Activated T-helper 2 cell treated with anti-CD3 and anti-CD28 coated beads, Interferon-gamma antibody, Interleukin-2, Interleukin-4, amounts not matched to agents 10 μg/mL and 5 μg/mL and 100 μg/mL, durations not matched to agents 14 hours and 24 hours and 36 hours (primary cell): ENCODE data around the gene ZFP62. TPM values are rescaled to one million over a fixed set of nuclear protein-coding genes. Genes with fewer than 3 reads are reported as not detected.

Experiments used
- DNase-seq: peaks from one replicate; pipeline ENCODE4 v3.0.0; 2021; ENCODE audit warnings: low spot score
- H3K27ac Mint-ChIP-seq: one replicate; pipeline ENCODE4 v1.8.0; 2021; ENCODE audit warnings: mixed read lengths
- H3K27me3 Mint-ChIP-seq: one replicate; pipeline ENCODE4 v1.8.0; 2021; ENCODE audit warnings: low read depth, mixed read lengths
- H3K36me3 Mint-ChIP-seq: one replicate; pipeline ENCODE4 v1.8.0; 2021; ENCODE audit warnings: low read depth, mixed read lengths
- H3K4me1 Mint-ChIP-seq: one replicate; pipeline ENCODE4 v1.8.0; 2021; ENCODE audit warnings: low read depth, mixed read lengths
- H3K4me3 Mint-ChIP-seq: one replicate; pipeline ENCODE4 v1.8.0; 2021; ENCODE audit warnings: low read depth, mild to moderate bottlenecking, moderate library complexity, mixed read lengths
- H3K9me3 Mint-ChIP-seq: one replicate; pipeline ENCODE4 v1.8.0; 2021; ENCODE audit warnings: mixed read lengths
- intact Hi-C: fragments of 100-400 bp; cut with micrococcal nuclease; formaldehyde crosslinking; loops from one replicate; pipeline ENCODE4 v1.15.1; 2023
- total RNA-seq: library from RNA; stranded (reverse); gene quantifications from 2 replicates; pipeline ENCODE4 v1.2.3, GENCODE V29; 2022

Gene ZFP62
- total RNA-seq, 1 donor from 2014 or later, result 28.8 TPM

GRCh38 chr5:180799902-180800801 lies 60.9 kb downstream of the ZFP62 start:
- H3K4me3 Mint-ChIP-seq, result peak overlapping the region; percentile 69
- no peaks in the 10 kb centered on the region for H3K9me3 Mint-ChIP-seq
- peaks cover 66% of the 10 kb centered on the region for H3K36me3 Mint-ChIP-seq
- H3K4me1 Mint-ChIP-seq, result peaks cover 63% of the 10 kb centered on the region
- intact Hi-C loops, result loop anchor here (5.0 kb wide), 2 partner anchors 372 to 442 kb away; partner anchors contain the start of gene RACK1
- peak overlapping the region; percentile 58 for H3K27ac Mint-ChIP-seq
- H3K27me3 Mint-ChIP-seq, result no peaks in the 10 kb centered on the region
- DNase-seq, result no peak

- H3K4me3 Mint-ChIP-seq, result peak overlapping the region; percentile 5
- no peak for DNase-seq
Observed at GRCh38 chr5:180799194-180799593, 61.9 kb downstream of the ZFP62 start.

GRCh38 chr5:180798193-180798592 lies 62.9 kb downstream of the ZFP62 start:
- Mint-ChIP-seq H3K4me3 (no peak overlapping the region), H3K36me3 (peaks cover 73% of the 10 kb centered on the region), H3K27me3 (no peaks in the 10 kb centered on the region), H3K27ac (no peak overlapping the region), H3K9me3 (no peaks in the 10 kb centered on the region), H3K4me1 (peaks cover 59% of the 10 kb centered on the region)
- no peak for DNase-seq
- intact Hi-C loops, result no loop called here

More at GRCh38 chr5:180799194-180799593, 61.9 kb downstream of the ZFP62 start:
- no peaks in the 10 kb centered on the region for H3K9me3 Mint-ChIP-seq
- intact Hi-C loops, result no loop called here
- peaks cover 58% of the 10 kb centered on the region for H3K4me1 Mint-ChIP-seq
- no peaks in the 10 kb centered on the region for H3K27me3 Mint-ChIP-seq
- H3K27ac Mint-ChIP-seq, result no peak overlapping the region
- H3K36me3 Mint-ChIP-seq, result peaks cover 66% of the 10 kb centered on the region

Other genes starting within 250 kb of the ZFP62 start
- gene FLT4, start 211.7 kb downstream of the ZFP62 start, total RNA-seq, result 1.1 and 1.7 TPM in 2 replicates
- not detected in 2 replicates for gene OR2Y1, start 121.2 kb downstream of the ZFP62 start, total RNA-seq
- 122 TPM in 2 replicates for gene MGAT1, start 58.5 kb downstream of the ZFP62 start, total RNA-seq
- gene BTNL8, start 37.9 kb upstream of the ZFP62 start, total RNA-seq, result 0.18 and 0.25 TPM in 2 replicates
- not detected in 2 replicates for gene BTNL3, start 127.6 kb upstream of the ZFP62 start, total RNA-seq
- gene BTNL9, start 179.0 kb upstream of the ZFP62 start, total RNA-seq, result 0.09 TPM in 1 of 2 replicates, not detected in the other